GM21447 (cell line): Measurements from ENCODE around the gene CRACR2A.

Experiments used
- ATAC-seq: cut with Tn5 transposase; IDR thresholded peaks from one replicate; pipeline ENCODE4 v1.9.1; 2021; ENCODE audit not compliant: unreplicated experiment

Gene CRACR2A

DNA sequence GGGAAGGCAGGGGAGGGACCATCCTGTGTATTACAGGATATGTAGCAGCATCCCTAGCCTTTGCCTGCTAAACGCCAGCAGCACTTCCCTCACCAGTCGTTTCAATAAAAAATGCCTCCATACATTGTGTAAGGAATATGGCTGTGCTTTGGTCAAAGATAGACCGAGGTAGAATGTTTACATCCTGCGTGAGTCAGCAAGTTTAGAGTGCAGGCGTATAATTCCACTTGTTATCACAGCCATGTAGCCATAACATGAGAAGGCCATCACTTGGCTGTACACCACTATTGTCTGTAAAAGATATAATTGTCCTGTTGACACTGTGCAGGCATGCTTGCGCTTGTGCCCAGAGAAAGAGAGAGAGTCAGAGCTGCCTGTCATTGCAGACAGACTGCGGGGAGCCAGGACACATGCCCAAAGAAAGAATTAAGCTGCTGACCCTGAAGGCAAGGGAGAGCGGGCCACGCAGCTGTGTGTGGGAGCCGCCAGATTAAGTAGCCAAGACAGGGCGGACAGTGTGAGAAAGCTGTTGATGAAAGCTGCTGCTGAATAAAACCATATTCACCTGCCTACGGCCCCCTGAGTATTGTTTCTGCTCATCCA is 68.4 kb downstream of the CRACR2A start:
- no peak for ATAC-seq

GRCh38 chr12:3683670-3684069 is 69.2 kb downstream of the CRACR2A start:
- ATAC-seq = no peak

GRCh38 chr12:3681595-3682061 is 71.3 kb downstream of the CRACR2A start:
- no peak for ATAC-seq

GRCh38 chr12:3680919-3681594 is 71.9 kb downstream of the CRACR2A start:
- no peak for ATAC-seq

DNA sequence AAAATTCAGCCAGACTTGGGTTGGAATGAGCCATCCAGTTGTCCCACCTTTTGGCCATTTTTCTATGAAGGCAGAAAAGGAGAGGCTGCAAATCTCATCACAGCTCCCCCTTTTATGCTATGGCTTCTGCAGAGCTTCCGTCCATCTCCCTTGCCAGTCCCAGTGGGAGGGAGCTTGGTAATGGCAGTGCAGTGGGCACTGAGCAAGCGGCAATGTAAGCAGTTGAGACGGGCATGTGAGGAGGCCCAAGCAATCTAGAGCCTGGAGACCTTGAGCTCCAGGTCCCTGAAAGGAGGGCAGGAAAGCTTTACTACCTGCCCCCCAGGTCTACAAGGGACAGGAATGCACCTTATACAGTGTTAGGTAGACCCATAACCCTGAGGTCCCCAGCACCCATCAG is 73.1 kb downstream of the CRACR2A start:
- no peak for ATAC-seq

GRCh38 chr12:3677609-3678008 is 75.3 kb downstream of the CRACR2A start:
- no peak for ATAC-seq

- ATAC-seq = no peak
Measured at GRCh38 chr12:3673981-3674708, 78.8 kb downstream of the CRACR2A start.

- ATAC-seq = no peak
Measured at GRCh38 chr12:3672113-3672509, 80.8 kb downstream of the CRACR2A start.

GRCh38 chr12:3671330-3672112 is 81.4 kb downstream of the CRACR2A start:
- ATAC-seq = no peak

DNA sequence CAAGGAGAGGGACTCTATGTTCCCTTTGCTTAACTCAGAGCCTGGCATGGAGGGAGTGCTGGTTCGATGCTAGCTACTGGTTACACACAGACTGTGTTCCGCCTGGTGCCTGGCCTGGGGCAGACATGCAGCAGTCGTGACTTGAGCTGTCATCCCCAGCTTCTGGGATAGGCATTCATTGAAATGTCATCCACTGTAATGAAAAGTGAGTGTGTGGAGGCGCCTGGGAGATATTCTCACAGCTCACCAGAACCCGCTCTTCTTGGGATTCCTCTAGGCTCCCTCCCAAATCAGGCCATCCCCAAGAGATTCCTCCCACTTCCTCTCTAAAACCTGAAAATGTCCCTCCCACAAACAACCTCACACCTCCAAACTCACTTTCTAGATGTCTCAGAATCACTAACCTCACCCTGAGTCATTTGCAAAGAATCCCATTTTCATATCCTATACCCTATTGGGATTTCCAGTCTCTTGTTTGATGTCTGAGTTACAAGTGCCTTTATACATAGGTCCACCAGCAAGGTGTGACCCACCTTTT is 82.8 kb downstream of the CRACR2A start:
- no peak for ATAC-seq

DNA sequence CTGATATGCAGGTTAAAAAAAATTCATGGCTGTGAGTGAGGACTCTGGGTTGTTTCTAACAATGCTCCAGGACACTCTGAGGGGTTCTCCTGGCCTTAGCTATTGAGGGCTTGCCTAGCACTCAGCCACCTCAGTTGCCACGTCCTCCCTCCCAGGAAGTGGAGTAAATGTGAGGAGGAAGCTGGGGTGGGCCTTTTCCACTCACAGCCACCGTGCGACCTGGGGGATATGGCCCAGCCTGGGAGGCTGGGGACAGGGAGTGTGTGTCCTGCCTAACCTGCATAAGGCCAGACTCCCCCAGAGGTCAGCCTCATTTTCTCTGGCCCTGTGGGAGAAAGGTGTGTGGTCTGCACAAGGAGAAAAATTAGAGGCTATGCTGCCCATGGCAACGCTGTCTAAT is 83.3 kb downstream of the CRACR2A start:
- ATAC-seq = no peak

DNA sequence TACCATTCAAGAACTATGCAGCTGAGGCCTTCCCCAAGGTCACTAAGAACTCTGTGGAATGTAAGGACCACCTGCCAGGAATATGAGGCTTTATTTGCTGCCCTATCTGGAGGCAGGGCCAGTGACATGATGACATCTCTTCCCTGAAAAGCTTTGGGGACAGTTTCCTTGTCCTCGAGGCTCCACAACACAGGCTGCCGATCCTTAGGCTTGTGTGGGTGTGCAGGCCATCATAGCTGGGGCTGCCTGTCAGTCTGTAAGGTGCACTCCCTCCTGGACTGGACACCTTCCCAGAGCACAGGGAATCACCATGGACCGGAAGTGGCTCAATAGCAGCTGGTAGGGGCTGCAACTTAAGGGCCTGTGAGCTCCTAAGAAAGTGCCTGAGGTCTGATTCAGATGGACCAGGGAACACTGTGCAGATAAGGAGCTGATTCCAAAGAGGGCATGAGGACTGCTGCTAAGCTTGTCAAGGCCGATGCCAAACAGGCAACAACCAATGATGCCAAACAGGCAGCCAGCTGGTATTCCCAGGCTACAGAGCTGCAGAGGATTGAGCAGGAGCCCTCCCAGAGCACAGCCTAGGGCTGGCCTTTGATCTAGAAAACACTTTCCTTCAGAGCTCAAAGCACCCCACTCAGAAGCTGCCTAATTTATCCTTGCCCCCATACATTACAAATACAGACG is 84.3 kb downstream of the CRACR2A start:
- ATAC-seq = no peak

DNA sequence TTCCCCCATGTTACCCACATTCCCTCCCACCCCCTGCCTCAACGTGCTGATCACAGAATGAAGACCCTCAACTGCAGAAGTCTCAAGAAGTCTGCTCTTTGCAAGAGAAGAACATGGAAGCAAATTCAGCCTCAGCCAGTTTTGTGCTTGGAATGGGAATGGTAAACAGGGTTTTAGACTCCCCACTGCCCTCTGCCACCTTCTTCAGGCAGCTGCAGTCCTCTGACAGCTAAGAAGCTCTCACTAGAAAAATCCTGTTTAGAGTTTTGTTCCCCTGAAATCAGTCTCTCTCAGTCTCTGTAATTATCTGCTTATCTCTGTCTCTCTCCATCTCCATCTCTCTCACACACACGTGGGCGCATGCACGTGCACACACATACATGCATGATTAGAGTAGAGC is 85.4 kb downstream of the CRACR2A start:
- no peak for ATAC-seq

DNA sequence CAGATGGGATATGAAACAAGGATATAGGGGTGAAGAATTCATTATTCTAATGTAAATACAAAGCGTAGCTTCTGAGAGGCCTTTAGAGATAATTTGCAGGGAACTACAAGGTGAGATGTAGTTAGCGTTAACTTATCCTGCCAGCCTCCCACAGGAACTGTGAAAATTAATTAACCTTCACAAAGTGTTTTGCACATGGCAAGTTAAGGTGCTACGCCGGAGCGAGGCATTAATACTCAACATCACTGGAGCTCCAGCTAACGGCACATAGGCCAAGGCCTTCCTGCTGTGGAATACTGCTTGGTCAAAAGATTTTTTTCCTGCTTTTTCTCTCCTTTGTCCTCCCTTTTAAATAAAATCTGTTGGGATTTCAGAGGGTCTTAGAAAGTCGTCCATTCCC is 86.5 kb downstream of the CRACR2A start:
- no peak for ATAC-seq

GRCh38 chr12:3662521-3662921 is 90.4 kb downstream of the CRACR2A start:
- ATAC-seq = no peak

DNA sequence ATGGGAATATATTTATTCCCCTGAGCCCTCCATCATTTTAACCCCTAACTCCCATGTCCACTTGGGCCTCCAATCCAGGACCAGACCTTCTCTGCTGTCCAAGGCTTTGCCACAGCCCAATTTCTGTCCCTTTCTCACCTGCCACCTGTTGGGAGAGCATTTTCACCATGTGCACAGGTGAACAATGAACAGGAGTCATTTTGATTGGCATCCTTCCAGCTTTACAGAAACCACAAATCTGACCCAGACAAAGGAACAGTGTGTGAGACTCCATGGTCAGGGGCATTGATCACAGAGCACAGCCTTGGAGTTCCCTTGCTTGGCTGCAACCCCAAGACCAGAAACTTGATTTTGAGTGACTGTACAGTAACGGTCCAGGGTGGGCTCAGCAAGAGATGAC is 91.9 kb downstream of the CRACR2A start:
- no peak for ATAC-seq

- ATAC-seq = no peak
Measured at GRCh38 chr12:3658327-3659163, 94.4 kb downstream of the CRACR2A start.

GRCh38 chr12:3656946-3657622 is 95.8 kb downstream of the CRACR2A start:
- ATAC-seq = no peak

DNA sequence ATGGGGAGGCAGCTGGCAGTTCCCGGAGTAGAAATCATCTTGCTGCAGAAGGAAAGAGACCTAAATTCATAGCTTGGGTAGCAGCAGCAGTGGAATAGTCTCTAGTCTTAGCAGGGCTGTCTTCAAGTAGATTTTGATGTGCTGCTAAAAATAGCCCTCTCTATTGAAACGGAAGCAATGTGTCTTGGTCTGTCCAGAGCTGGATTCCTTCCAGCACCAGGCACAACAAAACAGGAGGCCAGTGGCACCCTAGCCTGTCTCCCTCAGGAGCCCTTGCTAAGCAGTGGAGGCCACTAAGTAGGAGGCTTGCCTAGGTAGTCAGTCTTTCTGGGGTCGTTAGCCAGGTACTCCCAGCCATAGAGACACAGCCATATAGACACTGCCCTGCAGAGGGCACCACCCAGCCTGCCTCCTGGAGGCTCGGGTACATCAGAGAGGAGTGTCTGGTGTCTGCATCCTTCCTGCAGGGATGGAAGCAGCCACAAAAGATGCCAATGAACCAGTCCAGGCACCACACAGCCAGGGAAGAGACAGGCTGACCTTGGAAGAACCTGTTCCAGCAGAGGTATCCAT is 97.5 kb downstream of the CRACR2A start:
- no peak for ATAC-seq
